Stimulated activated CD8-positive, alpha-beta memory T cell treated with anti-CD3 and anti-CD28 coated beads, Interleukin-15, amount 100 ng/mL, for 48 hours (primary cell): Measurements from ENCODE around the gene CRADD.
"Not testable (repeated sequence)": the region's sequence is repeated elsewhere in the genome, so short reads cannot be mapped to it uniquely, and the experiment has no call there.

Experiments
- DNase-seq, 2 donors: peaks; one replicate each; pipeline ENCODE4 v3.0.0-alpha.2; 2020; ENCODE audit warnings: low read depth in 2 of 2

Gene CRADD

DNA sequence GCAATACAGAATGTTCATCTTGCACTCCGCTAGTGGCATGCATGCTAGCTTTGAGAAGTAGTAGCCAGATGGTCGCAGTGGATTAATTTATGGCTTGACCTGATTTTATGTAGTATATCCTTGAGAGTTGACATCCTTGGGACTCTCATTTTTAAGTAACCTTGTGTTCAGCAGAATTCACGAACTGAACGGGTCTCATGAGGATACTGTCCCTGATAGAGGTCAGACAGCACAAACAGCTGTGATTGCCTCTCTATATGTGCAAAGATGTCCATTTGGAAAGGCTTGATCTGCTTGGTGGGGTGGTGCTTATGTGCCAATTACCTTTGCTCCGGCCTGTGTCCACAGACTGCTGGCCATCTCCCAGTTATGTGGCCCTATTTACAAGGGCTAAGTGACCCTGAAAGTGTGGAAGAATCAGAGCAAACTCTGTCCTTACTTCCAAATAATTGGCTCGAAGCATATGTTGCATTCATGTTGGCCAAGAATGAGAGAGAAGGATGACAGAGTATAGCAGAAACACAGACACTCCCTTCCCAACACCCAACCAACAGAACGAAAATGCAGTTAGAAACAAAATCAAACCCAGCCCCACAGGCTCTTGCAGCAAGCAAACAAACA lies 167.1 kb downstream of the CRADD start:
- DNase-seq, result no peak

DNA sequence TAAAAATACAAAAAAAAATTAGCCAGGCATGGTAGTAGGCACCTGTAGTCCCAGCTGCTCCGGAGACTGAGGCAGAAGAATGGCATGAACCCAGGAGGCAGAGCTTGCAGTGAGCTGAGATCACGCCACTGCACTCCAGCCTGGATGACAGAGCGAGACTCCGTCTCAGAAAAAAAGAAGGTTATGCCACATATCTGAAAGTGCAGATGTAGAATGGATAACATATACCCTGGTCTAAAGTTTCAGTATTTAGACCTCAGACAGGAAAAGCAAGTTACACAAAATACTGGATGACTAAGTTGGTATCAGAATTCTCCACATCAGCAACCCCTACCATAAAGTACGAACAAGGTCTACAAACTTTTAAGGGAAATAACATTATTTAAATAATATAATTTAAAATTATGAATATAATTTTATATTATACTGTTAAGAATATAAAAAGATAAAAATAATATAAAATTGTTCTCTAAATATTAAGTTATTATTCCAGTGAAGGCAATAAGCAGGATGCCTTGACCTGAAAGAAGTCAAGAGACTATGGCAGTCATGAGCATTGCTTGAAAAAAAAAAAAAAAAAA lies 169.9 kb downstream of the CRADD start:
- DNase-seq, result no peak

DNA sequence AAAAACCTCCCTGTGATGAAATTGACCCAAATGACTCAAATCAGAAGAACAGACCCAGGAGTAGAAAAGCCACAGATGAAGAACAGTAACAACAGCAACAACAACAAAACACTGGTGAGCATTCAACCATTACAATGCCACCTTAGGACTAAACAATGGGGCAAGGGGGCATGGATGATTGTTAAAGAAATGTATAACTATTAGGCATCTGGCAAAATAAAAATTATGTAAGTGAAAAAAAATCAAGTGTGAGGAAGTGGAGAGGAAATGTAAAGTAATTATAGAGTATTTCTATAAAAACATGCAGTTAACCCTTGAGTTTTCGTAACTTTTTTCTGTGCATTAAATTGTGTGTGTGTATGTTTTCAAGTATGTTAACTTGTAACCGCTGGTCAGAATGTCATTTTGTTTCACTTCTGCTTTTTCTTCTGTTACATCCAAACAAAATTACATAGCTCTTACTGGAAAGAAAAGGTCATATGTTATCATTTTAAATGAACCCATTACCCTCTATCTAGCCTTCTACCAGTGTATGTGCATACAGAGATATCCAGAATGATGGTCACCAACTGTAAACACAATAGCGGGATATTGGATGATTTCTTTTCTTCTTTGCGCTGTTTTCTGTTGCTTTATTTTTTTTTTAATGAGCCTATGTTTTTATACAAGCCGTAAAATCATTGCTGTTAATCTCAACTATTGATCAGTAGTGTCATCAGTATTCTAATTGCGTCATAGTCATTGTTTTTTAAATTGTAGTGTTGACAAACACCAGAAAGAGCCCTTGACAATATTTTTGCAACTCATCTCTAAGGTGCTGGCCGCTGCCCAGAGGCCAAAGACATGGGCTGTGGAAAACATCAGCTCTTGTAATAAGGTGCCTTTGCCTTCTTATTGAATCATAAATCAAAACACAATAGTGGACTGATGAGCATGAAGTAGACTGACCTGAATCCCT lies 170.6 kb downstream of the CRADD start:
- DNase-seq, result no peak

DNA sequence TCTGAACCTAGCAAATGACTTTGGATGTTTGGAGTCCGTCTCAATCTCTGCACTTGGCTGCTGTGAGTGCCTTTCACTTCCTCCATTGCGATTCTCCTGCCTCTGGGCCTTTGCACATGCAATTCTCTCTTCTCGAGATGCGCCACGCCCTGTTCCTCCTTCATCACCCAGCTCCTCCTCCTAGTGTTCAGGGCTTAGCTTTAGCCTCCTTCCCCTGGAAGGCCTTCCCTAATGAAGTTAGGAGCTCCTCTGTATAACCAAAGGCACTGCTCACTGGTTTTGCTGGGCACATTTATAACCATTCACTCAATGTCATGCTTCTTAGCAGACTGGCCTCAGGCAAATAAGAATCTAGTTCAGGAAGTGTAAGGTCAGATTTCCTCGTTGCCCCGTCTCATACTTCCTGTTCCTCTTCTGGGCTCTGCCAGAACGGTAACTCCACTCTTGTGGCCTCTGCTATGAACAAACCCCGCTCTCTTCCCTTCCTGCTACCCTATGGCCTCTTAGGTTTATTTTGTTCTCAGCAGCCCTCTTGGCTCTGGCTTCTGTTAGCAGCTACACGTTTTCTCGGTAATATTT lies 171.4 kb downstream of the CRADD start:
- DNase-seq, result no peak

DNA sequence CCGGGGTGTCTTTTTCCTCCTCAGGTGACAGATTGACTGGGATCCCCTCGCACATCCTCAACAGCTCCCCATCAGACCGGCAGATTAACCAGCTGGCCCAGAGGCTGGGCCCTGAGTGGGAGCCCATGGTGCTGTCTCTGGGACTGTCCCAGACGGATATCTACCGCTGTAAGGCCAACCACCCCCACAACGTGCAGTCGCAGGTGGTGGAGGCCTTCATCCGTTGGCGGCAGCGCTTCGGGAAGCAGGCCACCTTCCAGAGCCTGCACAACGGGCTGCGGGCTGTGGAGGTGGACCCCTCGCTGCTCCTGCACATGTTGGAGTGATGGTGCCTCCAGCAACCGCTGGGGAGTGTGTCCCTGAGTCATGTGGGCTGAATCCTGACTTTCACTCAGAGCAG lies 172.8 kb downstream of the CRADD start:
- DNase-seq, result no peak

DNA sequence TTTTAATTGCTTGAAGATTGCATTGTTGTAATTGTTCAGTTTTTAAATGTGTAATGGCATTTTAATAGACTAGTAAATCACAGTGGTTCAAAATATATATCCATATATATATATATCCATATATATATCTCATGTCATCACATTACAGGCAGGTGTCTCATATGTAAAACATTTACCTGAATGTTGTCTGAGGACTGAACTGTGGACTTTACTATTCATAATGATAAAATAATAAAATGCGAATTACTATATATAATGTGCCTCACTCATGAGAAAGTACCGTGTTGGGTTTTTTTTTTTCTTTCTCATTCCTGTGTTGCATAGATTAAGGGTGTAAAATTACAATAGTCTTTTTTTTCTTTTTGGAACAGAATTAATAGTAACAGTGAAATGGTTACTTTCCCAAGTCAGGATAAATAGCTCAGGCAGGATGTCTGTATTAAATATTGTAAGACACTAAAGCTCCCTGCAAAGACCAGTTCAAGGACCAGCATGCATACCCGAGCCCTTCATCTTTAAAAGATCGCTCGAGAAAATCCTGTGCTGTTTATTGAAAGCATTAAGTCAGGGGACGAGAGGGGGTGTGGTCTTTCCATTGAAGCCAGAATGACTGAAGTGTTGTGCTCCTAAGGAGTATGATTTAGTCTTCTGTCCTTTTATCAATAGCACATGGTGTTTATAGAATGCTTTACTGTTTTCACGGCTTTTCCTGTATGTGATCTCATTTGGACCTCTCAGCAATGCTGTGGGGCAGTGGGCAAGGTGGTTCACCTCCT lies 173.5 kb downstream of the CRADD start:
- DNase-seq, result no peak

DNA sequence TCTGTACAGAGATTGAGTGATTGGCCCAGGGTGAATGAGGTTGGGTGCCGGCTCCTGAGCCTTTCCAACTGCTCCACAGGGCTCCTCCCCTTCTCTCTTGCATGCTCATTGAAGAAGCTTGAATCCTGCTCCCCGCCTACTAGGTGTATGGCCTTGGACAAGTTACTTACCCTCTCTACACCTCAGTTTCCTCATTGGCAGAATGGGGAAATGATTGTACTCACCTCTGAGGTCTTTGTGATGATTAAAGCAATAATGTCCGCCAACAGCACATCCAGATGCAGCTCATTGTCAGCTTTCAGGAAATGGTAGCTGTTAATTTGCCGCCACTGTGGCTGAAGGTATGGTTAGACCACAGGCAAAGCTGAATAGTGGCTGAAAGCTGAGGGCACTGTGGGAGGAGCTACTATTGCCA lies 174.1 kb downstream of the CRADD start:
- peak; percentile 6 to 31 for DNase-seq

DNA sequence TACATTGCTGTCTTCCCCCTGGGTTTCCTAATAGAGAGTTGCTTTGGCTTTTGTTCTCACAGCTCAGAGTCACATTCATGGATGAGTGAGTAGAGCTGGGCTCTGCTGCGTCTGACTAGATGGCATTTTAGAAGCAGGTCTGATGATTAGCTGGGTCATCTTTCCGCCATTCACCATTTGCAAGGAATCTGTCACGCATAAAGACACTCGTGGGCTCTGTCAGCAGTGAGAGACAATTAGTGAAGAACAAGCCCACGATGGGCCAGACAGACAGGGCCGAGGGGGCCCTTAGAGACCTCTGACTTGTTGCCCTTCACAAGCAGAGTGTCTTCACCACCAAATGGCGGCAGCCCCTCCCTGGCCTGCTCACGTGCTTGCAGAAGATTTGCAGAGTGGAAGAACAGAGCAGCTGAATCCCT lies 175.0 kb downstream of the CRADD start:
- DNase-seq, result no peak

DNA sequence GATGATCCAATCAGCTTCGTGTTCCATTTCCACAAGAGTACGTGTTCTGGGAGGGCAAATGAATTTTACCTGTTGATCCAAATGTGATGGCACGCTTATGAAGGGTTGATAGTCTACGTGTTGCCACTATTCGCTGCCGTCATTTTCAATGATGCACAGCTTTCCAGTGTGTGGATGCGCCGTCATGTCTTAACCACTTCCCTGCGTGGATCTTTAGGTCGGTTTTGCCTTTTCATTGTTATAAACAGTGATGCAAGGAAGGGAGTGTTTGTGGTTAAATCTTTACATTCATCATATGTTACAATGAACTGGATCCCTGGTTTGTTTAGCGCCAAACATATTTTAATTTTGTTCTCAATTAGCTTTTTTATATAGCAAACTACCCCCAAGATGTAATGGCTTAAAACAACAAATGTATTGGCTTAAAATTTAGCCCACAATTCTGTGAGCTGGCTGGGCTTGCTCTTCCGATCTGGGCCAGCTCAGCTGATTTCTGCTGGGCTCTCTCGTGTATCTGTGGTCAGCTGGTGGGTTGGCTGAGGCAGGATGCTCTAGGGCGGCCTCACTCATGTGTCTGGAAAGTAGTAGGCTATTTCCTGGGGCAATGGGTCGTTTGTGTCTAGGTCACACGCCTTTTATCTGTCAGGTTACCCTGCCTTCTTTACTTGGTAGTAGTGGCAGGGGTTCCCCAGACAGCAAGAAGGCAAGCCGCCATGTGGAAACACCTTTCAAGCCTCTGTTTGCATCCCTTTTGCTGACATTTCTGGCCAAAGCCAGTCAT lies 176.7 kb downstream of the CRADD start:
- no peak for DNase-seq

DNA sequence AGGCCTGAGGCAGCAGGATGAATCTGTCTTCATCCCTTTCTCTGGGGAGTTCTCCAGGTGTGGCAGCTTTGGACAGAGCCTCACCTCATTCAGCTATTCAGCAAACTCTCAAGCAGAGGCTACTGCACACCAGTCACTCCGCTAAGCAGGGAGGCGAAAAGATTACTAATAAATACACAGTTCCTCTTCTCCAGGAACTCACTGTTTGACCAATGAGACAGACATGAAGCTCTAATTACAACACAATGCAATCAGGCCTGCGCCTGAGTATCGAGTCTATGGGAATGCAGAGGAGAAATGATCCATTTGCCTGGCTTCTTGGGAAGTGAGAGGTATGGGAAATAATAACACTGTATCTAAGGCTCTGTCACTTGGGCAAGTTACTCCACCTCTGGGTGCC lies 178.1 kb downstream of the CRADD start:
- DNase-seq, result no peak

DNA sequence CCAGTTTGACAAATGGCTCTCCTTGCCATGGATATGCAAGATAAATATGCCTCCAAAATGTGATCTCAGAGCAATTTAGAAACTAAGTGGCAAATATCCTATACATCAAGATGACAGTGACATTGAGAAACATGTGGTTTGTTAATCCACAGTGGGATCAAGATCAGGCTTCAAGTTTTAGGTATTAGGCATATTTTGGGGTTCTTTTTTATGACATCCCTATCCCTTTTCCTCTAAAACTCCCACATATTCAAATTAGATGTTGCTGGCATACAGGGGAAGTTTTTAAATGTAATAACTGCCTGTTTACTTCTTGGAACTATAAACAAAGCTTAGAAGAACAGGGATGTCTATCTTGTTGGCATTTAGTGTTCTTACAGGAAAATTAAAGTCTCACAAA lies 179.4 kb downstream of the CRADD start:
- no peak for DNase-seq

DNA sequence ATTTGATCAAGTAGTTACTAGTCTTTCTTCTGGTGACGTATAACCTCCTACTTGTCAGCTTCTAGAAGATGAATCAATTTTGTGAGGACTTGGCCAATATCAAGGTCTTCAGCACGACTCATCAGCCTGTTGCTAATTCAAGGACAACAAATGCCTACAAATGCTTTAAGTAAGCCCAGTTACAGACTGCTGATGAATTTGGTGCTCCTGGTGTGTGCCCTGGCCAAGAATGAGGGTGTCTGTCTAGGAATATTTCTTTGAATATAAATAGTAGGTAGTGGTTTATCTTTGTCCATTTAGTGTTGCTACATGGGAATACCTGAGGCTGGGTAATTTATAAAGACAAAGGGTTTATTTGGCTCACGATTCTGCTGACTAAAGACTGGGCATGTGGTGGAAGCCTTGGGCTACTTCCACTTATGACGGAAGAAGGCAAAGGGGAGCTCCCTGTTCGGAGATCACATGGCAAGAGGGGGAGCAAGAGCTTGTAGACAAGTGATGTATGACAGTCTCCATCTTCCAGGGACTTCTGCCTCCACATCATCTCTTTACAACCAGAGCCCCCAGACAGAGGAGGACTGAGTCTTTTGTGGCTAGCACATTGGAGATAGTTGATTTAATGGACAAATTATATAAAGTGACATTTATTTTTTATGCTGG lies 180.2 kb downstream of the CRADD start:
- DNase-seq, result no peak

DNA sequence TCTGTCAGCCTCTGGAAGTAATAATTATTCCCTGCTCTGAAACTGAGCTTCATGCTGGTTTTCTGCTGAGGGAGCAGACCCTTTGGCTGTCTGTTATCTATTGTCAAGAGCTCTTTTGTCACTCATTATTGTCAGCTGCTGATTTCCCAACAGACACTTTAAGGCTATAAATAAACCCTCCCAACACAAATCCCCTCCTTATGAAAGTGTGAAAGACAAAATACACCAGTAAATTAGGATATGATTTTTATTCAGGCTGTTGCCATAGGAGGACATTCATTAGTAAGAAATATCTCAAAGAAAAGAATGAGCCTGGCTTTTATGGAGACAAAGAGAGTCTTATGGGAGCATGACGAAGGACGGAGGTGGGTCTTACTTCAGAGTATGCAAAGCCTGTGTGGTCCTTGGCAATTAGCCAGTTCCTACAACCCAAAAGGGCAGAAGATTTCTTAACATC lies 180.8 kb downstream of the CRADD start:
- no peak for DNase-seq

DNA sequence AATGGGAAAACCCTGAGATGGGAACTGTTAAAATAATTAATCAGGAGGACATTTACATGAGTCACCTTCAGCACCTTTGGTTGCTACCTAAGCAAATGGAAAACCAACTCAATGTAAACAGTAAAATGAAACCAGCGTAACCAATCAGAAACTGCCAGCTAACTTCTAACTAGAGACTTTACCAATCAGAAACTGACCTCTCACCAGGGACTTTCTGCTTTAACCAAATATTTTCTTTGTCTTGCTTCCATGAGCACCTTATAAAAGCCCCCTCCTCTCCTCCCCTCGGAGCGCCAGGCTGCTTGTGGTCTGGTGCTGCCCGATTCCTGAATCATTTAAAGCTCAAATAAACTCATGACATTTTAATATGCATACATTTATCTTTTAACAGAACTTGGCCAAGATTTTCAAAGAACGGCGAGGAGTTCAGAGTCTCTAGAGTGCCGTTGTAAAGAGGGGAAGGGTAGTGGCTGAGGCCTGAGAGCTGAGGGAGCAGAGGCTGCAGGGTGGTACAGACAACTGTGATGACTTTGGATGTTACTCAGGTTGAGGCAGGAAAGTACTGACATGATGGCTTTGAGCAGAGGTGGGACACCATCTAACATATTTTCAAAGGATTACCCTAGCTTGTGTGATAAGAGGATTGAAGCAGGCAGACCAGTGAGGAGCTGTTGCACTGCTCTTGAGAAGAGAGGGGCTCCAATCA lies 183.6 kb downstream of the CRADD start:
- DNase-seq, result no peak

DNA sequence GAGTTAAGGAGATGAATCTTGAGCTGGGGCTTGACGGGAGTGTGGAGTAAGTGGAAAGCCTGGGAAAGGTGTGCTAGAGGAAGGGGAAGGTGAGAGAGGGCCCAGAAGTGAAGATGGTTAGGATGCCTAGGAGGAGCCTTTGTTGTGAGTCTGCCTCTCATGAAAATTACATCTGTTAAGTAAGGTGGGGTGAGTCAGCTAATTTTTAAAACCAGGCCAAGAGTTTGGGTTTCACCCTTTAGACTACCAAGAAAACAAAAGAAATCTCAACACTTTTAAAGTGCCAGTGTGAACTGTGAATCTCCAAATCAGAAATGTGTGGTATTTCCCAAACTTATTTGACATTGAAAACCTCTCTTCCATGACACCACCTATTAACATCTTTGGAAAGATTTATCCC lies 185.2 kb downstream of the CRADD start:
- no peak for DNase-seq

DNA sequence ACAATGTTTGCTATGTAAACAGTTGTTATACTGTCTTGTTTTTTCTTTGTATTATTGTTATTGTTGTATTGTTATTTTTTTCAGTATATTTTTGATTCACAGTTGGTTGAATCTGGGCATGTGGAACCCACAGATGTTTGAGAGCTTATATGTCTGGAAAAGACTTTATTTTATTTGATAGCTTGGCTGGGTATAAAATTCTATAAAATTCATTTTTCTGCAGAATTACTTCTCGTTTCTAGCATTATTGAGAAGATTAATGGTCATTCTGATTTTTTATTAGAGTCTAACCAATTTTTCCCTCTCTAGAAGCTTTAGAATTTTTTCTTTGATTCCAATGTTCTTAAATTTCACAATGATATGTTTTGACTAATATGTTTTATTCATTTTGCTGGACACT lies 188.6 kb downstream of the CRADD start:
- no peak for DNase-seq

DNA sequence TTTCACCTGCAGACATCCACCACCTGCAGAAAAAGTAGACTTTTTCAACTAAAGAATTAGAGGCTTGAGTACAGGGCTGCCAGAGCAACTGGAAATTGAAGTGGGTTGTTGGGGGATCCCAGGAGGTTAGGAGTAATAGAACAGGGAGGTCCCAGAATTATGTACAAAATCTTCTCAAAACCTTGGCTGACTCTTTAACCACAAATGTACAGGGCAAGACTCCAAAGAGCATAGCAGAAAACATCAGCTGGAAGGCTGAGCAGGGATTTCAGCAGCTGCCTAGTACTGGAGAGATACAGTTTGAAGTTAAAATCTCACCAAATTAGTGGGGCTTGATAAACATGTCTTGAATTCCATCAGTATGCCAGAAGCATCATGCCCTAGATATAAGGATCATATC lies 191.6 kb downstream of the CRADD start:
- no peak for DNase-seq

DNA sequence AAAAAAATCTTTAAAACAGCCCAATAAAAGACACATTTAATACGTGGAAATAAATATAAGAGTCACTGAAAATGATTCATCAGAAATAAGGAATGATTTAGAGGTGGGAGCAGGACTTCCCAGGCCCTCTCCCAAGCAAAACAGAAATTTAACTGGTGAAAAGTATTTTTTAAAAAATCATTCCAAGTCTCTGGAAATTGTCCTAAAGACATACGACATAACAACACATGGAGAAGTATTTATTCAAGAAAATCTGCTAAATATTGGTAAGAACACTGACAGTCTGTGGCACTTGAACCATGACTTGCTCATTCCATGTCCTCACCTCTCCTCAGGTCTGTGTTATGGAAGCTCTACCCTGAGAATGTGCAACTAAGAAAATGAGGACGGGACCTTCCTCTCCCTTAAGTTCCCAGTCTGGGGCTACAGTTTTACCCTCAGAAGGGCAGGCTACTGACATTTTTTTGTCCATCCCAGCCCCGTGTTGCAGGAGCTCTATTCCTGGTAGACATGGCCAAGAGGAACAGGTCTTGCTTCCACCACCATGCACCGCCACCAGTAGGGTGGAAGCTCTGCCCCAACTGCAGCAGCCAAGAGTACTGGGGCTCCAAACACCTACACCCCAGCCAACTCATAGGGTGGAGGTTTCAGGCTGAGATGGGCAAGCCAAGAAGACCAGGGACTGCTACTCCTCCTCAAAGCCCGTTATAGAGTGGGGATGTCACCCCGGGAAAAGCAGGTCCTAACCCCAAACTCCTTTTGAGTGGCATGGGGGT lies 193.0 kb downstream of the CRADD start:
- DNase-seq, result no peak

DNA sequence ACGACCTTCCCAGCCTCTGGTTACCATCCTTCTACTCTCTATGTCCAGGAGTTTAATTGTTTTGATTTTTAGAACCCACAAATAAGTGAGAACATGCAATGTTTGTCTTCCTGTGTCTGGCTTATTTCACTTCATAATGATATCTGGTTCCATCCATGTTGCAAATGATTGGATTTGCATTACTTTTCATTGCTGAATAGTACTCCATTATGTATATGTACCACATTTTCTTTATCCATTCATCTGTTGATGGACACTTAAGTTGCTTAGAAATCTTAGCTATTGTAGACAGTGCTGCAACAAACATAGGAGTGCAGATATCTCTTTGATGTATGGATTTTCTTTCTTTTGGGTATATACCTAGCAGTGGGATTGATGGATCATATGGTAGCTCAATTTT lies 194.4 kb downstream of the CRADD start:
- DNase-seq, result not testable (repeated sequence)
